Activated CD4-positive, alpha-beta T cell treated with anti-CD3 and anti-CD28 coated beads for 24 hours (primary cell): ENCODE data around the gene JOSD2.

Experiments used
- DNase-seq, 2 donors: peaks; one replicate each; pipeline ENCODE4 v3.0.0-alpha.2; 2020; ENCODE audit warnings: low read depth in 2 of 2

Gene JOSD2

DNA sequence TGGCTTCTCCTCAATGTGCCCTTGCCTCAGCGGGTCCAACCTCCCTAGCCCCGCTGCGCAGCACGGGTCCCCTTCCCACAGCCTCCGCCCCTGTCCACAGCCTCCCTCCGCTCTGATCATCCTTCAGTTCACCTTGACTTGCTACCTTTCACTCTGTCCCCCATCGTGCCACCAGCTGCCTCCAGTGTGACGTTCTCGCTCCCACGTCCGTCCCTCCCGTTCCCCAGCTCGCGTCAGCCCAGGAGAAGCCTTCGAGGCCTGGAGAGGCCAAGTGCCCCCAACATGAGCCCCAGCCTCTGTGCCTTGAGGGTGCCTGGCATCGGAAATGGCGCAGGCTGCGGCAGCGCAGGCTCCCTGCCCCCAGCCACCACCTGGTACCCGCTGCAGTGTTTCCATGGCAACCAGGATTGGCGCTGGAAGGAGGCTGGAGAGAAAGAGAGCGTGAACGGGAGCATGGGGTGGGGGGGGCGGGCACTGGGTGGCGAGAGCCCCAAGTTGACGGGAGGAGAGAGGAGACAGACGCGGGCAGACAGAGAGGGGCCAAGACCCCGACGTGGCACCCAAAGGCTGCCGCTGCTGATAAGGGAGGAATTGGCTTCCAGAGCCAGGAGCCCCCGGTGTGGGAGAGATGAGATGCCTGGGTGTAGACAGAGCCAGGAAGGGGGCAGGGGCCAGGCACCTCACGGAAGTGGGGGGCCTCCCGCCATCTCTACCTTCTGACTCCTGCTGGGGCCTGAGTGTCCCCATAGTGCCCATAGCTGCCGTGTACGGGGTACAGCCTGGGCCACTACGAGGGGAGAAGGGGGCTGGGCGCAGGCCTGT lies 3.6 kb upstream of the JOSD2 start:
- no peak for DNase-seq

DNA sequence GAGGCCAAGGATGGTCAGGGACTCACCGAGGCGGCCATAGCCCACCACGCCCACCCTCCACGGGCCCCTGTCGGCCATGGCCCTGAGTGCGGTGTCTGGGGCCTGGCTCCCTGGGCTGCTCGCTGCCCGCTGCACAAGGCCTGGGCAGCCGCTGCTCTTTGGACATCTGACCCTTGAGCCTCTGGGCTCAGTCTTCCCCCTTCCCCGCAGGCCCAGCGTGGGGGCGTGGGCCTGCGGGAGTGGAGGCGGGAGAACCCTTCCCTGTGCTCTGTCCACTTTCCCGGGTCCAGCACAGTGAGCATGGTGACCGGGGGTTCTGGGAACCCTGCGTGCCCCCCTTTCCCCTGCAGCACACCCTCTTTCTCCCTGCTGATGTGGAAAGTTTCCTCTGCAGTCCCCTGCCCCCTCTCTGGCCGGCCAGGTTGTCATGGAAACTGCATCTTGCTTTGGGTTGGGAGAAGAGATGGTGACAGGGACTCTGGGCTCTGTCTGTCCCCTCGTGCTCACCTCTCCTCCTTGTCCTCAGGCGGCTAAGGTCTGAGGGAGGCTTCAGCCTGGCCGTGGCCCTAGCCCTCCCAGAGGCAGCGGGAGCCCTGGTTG lies 2.9 kb upstream of the JOSD2 start, which contains the start of gene ASPDH:
Gene ASPDH, minus strand, starts transcription at position 168 of the 600 bp plus-strand sequence. Its CDS starts 90 bp downstream, at position 78.
- DNase-seq, result no peak

DNA sequence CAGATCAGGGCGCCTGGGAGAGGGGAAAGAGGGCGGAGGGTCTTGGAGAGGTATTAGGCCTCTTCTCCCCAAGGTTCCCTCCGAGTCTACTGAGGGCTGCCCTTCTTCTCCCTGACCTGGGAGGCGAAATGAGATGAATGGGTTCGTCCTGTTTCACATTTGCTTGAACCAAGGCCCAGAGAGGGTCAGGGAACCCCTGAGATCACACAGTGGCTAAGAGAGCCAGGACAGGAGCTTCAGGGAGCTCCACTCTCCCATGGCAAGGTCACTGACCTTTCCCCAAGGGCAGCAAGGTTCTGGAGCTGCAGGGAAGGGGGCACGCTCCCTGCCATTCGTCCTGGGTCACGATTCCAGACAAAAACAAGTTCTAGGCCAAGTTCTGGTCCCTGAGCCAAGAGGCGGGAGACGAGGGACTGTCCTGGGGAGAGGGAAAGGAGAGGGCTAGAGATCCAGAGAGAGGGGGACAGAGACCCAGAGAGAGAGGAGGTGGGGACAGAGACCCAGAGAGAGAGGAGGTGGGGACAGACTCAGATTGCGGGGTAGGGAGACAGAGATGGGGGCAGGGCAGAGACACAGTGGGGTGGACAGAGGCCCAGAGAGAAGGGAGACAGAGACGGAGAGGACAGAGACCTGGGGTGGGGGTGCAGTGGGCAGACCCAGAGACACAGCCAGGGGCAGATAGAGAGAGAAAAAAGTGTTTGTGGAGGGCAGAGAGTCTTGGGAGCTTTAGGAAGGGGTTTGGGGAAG lies 2.2 kb upstream of the JOSD2 start:
- DNase-seq, result no peak

DNA sequence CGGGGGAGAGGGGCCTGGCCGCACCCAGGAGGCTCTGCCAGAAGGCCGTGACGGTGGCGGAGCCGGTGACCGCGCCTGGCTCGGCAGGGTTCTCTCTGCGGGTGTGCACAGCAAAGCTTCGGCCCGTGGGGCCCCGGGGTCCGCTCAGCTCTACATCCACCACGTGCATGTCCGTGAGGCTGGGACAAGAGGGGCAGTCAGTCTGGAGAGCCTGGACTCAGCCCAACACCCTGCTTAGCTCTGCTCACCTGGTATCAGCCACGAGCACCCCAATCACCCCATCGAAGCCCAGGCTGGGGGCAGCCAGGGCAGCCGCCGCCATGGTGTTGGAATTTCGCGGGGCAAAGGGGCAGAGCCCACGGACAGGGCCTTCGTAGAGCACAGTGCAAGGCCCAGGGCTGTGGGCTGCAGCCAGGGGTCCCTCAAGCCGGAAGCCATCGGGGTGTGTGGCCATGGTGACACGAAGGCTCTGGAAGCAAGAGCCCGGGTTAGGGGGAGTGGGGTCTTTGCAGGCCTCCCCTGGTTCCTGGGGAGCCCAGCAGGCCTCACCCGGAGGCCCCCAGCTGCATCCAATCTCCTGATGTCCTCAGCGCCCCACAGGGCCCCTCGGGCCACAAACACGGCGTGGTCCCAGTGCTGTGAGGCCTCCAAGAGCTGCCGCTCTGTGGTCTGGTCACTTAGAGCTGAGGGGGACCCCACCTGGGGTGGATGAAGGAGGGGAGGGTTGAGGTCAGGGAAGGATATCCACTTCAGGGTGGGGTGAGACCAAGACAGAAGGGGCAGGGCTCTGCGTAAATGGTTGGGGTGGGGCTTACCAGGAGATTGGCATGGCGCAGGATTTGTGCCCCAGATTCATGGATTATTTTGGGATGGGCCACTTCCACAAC lies 1.4 kb upstream of the JOSD2 start:
- DNase-seq, result no peak

DNA sequence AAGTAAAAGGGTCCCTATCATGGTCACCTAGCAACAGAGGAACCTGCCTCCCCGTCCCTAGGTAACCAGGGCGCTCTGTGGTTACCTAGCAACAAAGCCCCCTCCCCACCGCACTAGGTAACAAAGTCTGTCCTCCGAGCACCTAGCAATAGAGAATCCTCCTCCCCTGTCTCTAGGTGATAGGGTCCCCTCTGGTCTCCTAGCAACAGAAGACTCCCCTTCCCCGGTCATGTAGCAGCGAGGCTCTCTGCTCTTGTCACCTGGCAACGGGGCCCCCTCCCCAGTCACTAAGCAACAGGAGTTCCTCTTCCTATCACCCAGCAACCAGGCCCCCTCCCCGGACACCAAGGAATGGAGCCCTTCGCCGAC lies 307 bp downstream of the JOSD2 start:
- no peak for DNase-seq

DNA sequence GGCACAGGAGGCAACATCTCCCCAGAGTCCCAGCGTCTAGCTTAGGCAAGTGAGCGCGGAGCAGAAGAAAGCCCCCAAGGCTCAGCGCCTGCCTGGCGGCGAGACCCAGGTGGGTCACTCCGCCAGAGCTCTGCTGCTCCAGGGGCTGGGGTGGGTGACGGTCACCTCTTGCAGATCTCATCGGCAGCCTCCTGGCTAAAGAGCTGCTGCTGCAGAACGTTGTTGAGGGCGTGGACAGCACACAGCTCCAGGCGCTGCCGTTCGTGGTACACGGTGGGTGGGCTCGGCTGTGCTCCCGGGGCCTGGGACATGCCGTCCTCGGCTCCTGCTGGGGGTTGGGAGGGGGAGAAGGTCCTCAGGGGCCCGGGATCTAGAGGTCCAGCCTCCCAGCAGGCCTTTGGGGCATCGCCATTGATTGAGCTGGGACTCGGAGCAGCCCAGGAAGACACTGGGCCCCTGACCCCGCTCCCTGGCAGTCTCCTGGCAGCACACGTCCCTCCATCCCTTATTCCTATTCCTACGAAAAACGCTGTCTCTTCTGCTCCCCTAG lies 795 bp downstream of the JOSD2 start:
- DNase-seq, result no peak

DNA sequence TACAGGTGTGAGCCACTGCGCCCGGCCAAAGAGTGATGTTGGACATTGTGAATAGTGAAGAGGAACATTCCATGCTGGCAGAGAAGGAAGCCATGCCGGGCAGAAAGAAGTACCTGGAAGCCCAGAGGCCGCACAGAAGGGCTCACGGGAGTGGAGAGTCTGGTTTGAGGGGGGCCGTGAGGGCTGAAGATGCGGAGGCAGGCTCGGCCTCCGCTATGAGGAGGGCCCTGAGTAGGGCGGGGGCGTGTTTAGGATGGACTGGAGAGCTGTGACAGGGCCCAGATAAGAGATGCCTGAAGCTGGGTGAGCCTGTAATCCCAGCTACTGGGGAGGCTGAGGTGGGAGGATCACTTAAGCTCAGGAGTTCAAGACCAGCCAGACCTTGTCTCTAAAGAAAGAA lies 1.6 kb downstream of the JOSD2 start:
- no peak for DNase-seq

DNA sequence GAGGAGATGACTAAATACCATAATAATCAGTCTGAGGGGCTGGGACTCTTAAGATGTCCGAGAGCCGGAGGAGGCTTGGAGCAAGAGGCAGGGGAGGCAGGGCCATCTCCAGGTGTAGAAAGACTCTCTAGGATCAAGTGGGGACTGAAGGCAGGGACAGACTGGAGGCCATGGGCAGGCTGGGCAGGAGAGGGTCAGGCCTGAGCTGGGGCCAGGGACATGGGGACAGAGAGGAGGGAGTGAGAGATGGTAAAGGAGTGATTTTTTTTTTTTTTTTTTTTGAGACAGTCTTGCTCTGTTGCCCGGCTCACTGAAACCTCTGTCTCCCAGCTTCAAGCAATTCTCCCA lies 2.2 kb downstream of the JOSD2 start:
- DNase-seq, result no peak

DNA sequence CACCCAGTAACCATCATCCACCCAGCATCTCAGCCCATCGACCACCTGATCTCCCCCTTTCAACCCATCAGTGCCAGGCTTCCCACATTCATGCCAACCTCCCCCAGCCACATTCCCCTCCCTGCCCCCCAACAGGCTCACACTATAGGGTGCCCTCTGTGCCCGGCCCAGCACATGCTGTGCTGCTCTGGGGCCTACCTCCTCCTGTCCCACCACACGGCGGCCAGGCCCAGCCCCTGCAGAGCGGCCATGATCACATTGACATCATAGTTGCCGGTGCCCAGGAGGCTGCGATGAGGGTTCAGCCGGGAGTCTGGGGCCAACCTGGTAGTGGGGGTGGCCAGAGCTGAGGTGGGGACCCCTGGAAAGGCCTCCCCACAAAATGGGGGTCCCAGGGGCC lies 3.6 kb downstream of the JOSD2 start:
- DNase-seq, result no peak

DNA sequence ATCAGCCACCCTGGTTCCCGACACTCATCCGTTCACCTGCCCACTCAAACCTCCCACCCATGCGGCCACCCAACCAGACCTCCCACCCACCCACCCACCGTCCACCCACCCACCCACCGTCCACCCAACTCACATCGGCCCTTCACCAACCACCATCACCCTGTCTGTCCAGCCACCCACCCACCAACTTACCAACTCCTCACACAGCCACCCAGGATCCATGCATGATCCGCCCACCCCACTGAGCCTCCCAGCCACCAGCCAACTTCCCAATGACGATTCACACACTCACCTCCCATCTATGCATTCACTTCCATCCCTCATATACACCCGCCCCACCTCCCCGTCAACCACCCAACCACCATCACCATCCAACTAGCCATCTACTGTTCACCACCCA lies 4.3 kb downstream of the JOSD2 start:
- no peak for DNase-seq

DNA sequence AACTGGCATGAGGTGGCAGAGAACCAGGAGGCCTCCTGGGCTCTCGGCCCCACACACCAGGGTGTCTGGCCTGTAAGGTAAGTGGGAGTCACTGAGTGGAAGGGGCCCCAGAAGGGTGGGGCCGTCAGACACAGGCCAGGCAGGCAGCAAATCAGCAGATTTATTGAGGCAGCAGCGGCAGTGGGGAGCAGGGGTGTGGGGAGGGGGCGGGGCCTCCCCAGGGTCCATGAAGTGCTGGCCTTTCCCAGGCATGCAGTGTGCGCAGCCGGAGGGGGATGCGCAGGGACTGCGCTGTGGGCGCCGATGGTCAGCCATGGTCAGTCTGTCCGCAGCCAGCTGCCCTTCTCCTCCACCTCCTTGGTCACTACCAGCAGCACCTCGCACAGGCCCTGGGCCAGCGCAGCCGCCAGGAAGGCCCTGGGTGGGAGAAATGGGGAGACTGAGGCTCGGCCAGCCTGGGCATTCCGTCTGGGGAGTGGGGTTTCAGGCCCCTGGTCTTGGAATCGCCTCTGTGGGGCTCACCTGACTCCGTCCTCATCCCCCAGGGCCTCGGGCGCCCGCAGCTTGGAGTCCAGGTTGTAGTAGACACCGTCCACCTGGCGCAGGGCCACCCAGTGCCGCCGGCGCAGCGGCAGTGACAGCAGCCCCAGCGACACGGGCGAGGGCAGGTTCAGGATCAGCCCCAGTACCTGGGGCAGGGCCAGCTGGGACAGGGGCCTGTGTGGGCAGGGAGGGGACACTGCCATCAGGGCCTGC lies 5.0 kb downstream of the JOSD2 start:
- DNase-seq, result no peak

DNA sequence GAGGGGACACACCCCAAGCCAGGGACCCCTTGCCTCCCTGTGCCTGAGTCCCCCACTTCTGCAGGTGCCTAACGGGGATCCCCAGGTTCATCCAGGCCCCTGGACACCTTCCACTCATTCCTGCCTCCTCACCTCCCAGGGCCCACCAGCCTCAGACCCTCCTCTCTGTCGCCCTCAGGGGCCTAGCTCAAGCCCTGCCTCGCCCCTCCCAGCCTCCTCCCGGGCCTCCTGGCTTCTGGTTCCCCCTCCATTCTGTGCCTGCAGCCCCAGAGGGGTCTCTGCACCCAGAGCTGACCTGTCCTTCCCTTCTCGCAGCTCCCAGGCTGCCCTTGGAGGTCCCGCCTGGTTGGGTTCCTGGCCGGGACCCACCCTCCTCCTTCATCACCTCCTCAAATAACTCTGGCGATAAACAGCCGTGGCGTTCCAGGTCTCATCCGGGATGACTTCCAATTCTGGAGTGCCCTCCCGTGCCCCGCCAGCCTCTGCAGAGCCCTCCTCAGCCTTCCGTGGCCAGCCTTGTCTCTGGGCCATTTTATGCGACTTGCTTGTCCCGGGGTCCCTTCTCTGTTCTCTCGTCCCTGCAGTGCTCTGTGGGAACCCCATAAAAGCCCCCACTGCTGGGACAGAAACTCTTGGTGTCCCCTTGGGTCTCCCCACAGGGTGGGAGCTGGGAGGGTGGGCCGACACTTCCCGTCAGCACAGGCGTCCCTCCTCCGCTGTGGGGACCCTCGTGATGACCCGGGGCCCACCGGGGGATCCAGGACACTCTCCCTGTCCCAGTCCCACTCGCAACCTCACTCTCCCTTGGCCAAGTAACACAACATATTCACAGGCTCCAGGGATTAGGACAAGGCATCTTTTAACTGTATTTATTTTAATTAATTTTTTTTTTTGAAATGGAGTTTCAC lies 9.2 kb downstream of the JOSD2 start:
- DNase-seq, result no peak

DNA sequence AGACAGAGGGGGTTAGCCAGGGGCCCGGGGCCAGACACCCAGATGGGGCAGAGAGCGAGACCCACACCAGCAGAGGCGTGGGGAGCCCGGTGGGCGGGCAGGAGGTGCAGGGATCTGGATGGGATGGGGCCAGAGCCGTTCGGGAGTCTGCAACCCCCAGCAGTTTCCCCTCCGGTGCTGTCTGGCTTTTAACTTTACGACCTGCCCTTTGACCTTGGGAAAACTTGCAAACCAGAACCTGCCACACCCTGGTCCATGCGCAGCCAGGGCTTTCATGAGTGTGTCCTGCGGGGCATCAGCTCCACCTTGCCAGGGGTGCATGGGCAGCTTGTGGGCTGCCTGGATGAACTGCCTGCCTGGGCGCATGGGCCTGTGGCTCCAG lies 9.8 kb downstream of the JOSD2 start:
- DNase-seq, result no peak

DNA sequence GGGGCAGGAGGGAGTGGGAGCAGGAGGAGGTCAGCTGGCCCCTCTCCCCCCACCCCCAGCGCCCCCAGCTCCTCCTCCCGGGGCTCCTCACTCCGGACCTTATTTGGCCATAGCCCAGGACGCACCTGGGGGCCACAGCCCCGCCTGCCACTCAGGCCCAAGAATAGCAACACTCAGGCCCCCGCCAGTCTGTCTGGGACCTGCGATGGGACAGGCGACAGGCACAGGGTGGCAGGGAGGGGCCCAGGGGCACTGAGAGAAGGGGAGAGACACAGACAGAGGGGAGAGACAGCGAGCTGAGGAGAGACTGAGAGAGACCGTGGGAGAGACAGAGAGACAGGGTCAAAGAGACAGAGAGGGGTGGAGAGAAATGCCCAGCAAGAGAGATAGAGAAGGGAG lies 10.2 kb downstream of the JOSD2 start:
- no peak for DNase-seq

DNA sequence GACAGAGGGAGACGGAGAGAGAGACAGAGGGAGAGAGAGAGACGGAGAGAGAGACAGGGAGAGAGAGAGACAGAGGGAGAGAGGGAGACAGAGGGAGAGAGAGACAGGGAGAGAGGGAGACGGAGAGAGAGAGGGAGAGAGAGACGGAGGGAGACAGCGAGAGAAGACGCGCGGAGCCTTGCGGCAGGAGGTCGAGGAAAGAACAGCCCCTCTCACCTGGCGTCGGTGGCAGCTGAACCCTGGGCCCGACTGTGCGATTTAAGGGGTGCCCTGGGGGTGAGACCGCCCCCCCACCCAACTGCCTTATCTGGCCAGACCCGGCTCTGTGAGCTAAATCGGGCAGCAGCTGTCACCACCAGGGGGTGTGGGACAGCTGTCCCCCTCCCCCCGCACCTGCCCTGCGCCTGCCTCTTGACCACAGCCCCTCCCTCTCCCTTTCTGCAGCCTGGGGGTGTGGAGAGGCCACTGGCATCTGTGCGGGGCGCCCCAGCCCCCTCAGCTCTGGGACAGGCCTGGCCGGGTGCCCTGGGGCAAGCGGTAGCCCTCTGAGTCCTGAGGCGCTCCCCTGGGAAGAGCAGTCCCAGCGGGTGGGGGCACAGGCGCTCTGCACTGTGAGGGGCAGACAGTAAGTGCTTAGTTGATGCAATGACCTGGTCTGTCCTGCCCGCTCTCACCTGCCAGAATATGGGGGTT lies 10.8 kb downstream of the JOSD2 start:
- DNase-seq, result no peak

DNA sequence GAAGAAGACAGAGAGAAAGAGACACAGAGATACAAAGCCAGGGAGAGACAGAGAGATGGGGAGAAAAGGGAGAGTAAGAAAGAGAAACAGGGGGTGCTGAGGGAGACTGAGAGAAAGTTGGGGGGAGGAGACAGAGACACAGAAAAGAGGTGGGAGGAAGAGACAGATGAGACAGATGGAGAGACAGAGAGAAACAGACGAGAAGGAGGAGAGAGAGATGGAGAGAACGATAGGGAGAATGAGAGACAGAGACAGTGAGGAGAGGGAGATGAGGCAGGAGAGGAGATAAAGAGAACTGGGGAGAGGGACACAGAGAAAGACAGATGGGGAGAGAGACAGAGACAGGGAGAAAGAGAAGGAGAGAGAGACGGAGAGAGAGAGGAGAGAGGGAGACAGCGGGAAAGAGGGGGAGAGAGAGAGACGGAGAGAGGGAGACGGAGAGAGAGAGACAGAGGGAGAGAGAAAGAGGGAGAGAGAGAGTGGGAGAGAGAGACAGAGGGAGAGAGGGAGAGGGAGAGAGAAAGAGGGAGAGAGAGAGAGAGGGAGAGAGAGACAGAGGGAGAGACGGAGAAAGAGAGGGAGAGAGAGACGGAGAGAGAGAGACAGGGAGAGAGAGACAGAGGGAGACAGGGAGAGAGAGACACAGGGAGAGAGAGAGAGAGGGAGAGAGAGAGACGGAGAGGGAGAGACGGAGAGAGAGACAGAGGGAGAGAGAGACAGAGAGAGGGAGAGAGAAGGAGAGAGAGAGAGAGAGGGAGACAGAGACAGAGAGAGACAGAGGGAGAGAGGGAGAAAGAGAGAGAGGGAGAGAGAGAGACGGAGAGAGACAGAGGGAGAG lies 12.6 kb downstream of the JOSD2 start:
- no peak for DNase-seq

DNA sequence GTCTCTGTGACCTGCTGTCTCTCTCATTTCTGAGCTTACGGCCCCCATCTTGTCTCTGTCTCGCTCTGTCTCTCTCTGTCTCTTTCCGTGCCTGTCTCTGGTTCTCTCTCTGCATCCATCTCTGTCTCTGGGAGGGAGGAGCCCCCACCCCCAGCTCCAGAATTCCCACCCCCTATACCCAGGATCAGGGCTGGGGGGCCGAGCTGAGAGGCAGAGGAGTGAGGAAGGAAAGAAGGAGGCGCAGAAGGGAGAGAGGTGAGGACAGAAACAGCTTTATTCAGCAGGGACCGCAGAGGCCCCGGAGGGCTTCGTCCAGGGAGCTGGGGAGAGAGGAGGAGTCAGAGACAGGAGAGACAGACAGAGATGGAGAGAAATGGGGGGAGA lies 14.0 kb downstream of the JOSD2 start:
- DNase-seq, result no peak
